GM10248 (cell line): ENCODE results near the gene SLC16A10.

Experiments
- CTCF ChIA-PET: fragments of 300-600 bp; sonication (Branson Sonifier 250); formaldehyde crosslinking; extraction: SDS; loops from one replicate; lab custom pipeline; 2021; ENCODE audit warnings: antibody characterized with exemption; lab: Yijun Ruan, JAX
- POLR2A ChIA-PET: fragments of 350-650 bp; sonication (Branson Sonifier 250); formaldehyde crosslinking; extraction: SDS; loops from one replicate; lab custom pipeline; 2020; ENCODE audit warnings: antibody characterized with exemption; lab: Yijun Ruan, JAX
- DNase-seq: peaks from one replicate; pipeline ENCODE4 v3.0.0; 2012; ENCODE audit errors: extremely low spot score
- CTCF ChIP-seq: IDR thresholded peaks from 2 replicates; pipeline ENCODE4 v1.5.1; 2012; ENCODE audit warnings: mild to moderate bottlenecking, low read depth; ENCODE audit errors: extremely low read depth, missing control alignments, control extremely low read depth

Gene SLC16A10

GRCh38 chr6:111154981-111155380 lies 67.7 kb downstream of the SLC16A10 start:
- ChIA-PET POLR2A (no interaction called here), CTCF (no interaction called here)
- TF ChIP-seq CTCF: no peak
- DNase-seq: no peak

GRCh38 chr6:111157412-111157811 lies 70.1 kb downstream of the SLC16A10 start:
- DNase-seq: no peak
- ChIA-PET POLR2A (no interaction called here), CTCF (interaction anchor here (0.7 to 0.9 kb wide), 2 partner anchors 10 to 275 kb away, joined by 3 to 4 read pairs; no protein-coding TSS in a partner anchor)
- TF ChIP-seq CTCF: no peak

- TF ChIP-seq CTCF: no peak
- POLR2A ChIA-PET: no interaction called here
- CTCF ChIA-PET: interaction anchor here (0.9 kb wide), 1 partner anchor 30 kb away, joined by 3 read pairs; no protein-coding TSS in a partner anchor
- DNase-seq: no peak
These were observed 72.3 kb downstream of the SLC16A10 start for GRCh38 chr6:111159633-111160032.

- ChIA-PET CTCF (no interaction called here), POLR2A (no interaction called here)
- no peak for DNase-seq
- TF ChIP-seq CTCF: no peak
These were observed 74.3 kb downstream of the SLC16A10 start for GRCh38 chr6:111161650-111162049.

- ChIA-PET POLR2A (no interaction called here), CTCF (no interaction called here)
- no peak for DNase-seq
- no peak for TF ChIP-seq CTCF
These were observed 75.2 kb downstream of the SLC16A10 start for GRCh38 chr6:111162504-111162903.

- peak; percentile 43 for DNase-seq
- ChIA-PET POLR2A (no interaction called here), CTCF (interaction anchor here (1.0 to 2.2 kb wide), 5 partner anchors 10 to 87 kb away, joined by 3 to 4 read pairs (median 3); no protein-coding TSS in a partner anchor)
- TF ChIP-seq CTCF: no peak
These were observed 84.5 kb downstream of the SLC16A10 start for GRCh38 chr6:111171577-111172400.
